Endothelial cell of umbilical vein (primary cell): ENCODE results near the gene PCDHB15. TPM values are rescaled to one million over a fixed set of nuclear protein-coding genes. Genes with fewer than 3 reads are reported as not detected.
A peak's percentile ranks its signal among the peaks of the same experiment; 100 is the strongest.
"Not testable (repeated sequence)": the region's sequence is repeated elsewhere in the genome, so short reads cannot be mapped to it uniquely, and the experiment has no call there.

Experiments used
- BruUV-seq: library from RNA; stranded (reverse); fragments of 400-500 nt; replicated peaks from 2 replicates; lab custom pipeline; 2021; lab: Mats Ljungman, UMichigan
- CTCF ChIA-PET: fragments of 300-600, 350-600 bp; sonication (Branson Sonifier 250); formaldehyde crosslinking; loops from one replicate; lab custom pipeline; 2021; ENCODE audit warnings: antibody characterized with exemption, inconsistent platforms; lab: Charles Lee
- POLR2A ChIA-PET: fragments of 300-600, 350-600 bp; sonication (Branson Sonifier 250); formaldehyde crosslinking; loops from one replicate; lab custom pipeline; 2021; ENCODE audit warnings: antibody characterized with exemption, inconsistent platforms; lab: Charles Lee
- DNase-seq: peaks from one replicate; pipeline ENCODE4 v3.0.0-alpha.2; 2011; ENCODE audit warnings: low read depth, low spot score
- FAIRE-seq: peaks from 2 replicates; lab custom pipeline; 2011; peaks lifted over from hg19 to GRCh38; lab: Jason Lieb, UNC
- H2AFZ ChIP-seq: 2 replicates; pipeline ENCODE4 v1.6.0; 2012; ENCODE audit warnings: low read depth, low read length, control low read depth, inconsistent platforms
- H3K27ac ChIP-seq: 2 replicates; pipeline ENCODE4 v1.5.1; 2011; ENCODE audit warnings: low read depth, mild to moderate bottlenecking, control low read depth, low read length, moderate library complexity; ENCODE audit not compliant: insufficient read depth
- H3K27me3 ChIP-seq, 2 experiments: 2 replicates each; pipeline versions ENCODE4 v1.6.0 to v1.6.1; 2011; ENCODE audit warnings: low read length in 2 of 2, mixed read lengths in 1 of 2; ENCODE audit not compliant: control insufficient read depth in 2 of 2, insufficient read depth in 2 of 2
- H3K36me3 ChIP-seq, 2 experiments: 2 replicates in 1 of 2; 3 replicates in 1 of 2; pipeline ENCODE4 v1.5.1; 2011; ENCODE audit warnings: low read length in 2 of 2, mild to moderate bottlenecking in 1 of 2, moderate library complexity in 1 of 2; ENCODE audit not compliant: control insufficient read depth in 2 of 2, insufficient read depth in 2 of 2; ENCODE audit errors: extremely low read depth in 1 of 2
- H3K4me1 ChIP-seq: 3 replicates; pipeline ENCODE4 v1.5.1; 2011; ENCODE audit warnings: mild to moderate bottlenecking, low read length; ENCODE audit not compliant: control insufficient read depth, insufficient read depth; ENCODE audit errors: extremely low read depth
- H3K4me2 ChIP-seq: 2 replicates; pipeline ENCODE4 v1.6.1; 2011; ENCODE audit warnings: low read length, control low read depth, mixed read lengths; ENCODE audit not compliant: insufficient read depth
- H3K4me3 ChIP-seq, 3 experiments: fragments of 200-600 bp in 1 of 3; sonication (generic), shearing (Covaris generic) in 1 of 3; replicated peaks in 1 of 3; 2 replicates each; pipeline ENCODE4 v1.5.1; 2011 to 2016; ENCODE audit warnings: control low read depth in 3 of 3, low read length in 3 of 3, mild to moderate bottlenecking in 2 of 3, inconsistent platforms in 1 of 3, low read depth in 1 of 3, moderate library complexity in 1 of 3; ENCODE audit not compliant: insufficient read depth in 1 of 3
- H3K79me2 ChIP-seq: 2 replicates; pipeline ENCODE4 v1.6.0; 2012; ENCODE audit warnings: low read length, inconsistent platforms; ENCODE audit not compliant: control insufficient read depth, insufficient read depth
- H3K9ac ChIP-seq: replicated peaks from 2 replicates; pipeline ENCODE3; 2011; ENCODE audit warnings: low read length, control low read depth; ENCODE audit not compliant: insufficient read depth; ENCODE audit errors: extremely low read depth
- H3K9me1 ChIP-seq: replicated peaks from 3 replicates; pipeline ENCODE4 v1.6.0; 2011; ENCODE audit warnings: mild to moderate bottlenecking, low read length; ENCODE audit not compliant: control insufficient read depth, insufficient read depth; ENCODE audit errors: extremely low read depth
- H3K9me3 ChIP-seq: replicated peaks from 2 replicates; pipeline ENCODE4 v1.5.1; 2012; ENCODE audit warnings: low read length, inconsistent platforms; ENCODE audit not compliant: control insufficient read depth, insufficient read depth
- H4K20me1 ChIP-seq: replicated peaks from 2 replicates; pipeline ENCODE3; 2011; ENCODE audit warnings: mild to moderate bottlenecking, low read length; ENCODE audit not compliant: control insufficient read depth, insufficient read depth; ENCODE audit errors: extremely low read depth
- FOS ChIP-seq: IDR thresholded peaks from 2 replicates; pipeline ENCODE4 v1.6.1; 2011; ENCODE audit warnings: mild to moderate bottlenecking, low read length, moderate library complexity, borderline replicate concordance; ENCODE audit not compliant: insufficient read depth
- dilution Hi-C: fragments of 300-500 bp; cut with MboI; formaldehyde crosslinking; loops from one replicate; pipeline ENCODE4 v1.15.0; 2019; ENCODE audit warnings: low sequenced_read_pairs; ENCODE audit not compliant: extremely low pct_ligation_motif_present
- intact Hi-C: fragments of 100-400 bp; cut with micrococcal nuclease; formaldehyde crosslinking; loops from one replicate; pipeline ENCODE4 v1.10.0; 2022
- polyA plus RNA-seq, 4 experiments: library from polyadenylated mRNA; depleted of rRNA in 3 of 4; stranded (reverse) in 3 of 4; unstranded in 1 of 4; fragments of >200 nt; gene quantifications; 2 replicates each; pipeline versions ENCODE4 v1.2.1 to v1.2.3, GENCODE V29; 2011 to 2012; ENCODE audit warnings: missing spikeins in 1 of 4
- total RNA-seq: library from RNA; stranded (reverse); gene quantifications from 2 replicates; pipeline ENCODE4 v1.2.3, GENCODE V29; 2021

PCDHB15 gene
- total and polyA plus RNA-seq, 2 donors (not counting 3 experiments of a cell fraction or from before 2014, with no cell fraction given) = 0.55 to 0.69 TPM

GRCh38 chr5:141201646-141202045 lies 43.5 kb upstream of the PCDHB15 start:
- H3K9ac ChIP-seq, DNase-seq, BruUV-seq, H3K4me3 ChIP-seq, H3K4me2 ChIP-seq, H3K27me3 ChIP-seq, intact Hi-C loops, FAIRE-seq, H3K27ac ChIP-seq, H3K9me3 ChIP-seq, H3K4me1 ChIP-seq, H3K9me1 ChIP-seq, H2AFZ ChIP-seq, H3K79me2 ChIP-seq, dilution Hi-C loops, H3K36me3 ChIP-seq, H4K20me1 ChIP-seq, POLR2A ChIA-PET: not testable (repeated sequence)
- CTCF ChIA-PET = interaction anchor here (1.0 kb wide), 1 partner anchor 22 kb away, joined by 3 read pairs; the partner anchor contains the start of gene PCDHB14

- H3K4me3 ChIP-seq = no peak within 1 kb of the TSS
- no peaks in the 10 kb centered on the region for H3K27me3 ChIP-seq
- no peak within 1 kb of the TSS for H2AFZ ChIP-seq
- no peaks in the 10 kb centered on the region for H3K4me1 ChIP-seq
- TF ChIP-seq FOS = no peak
- no peaks in the 10 kb centered on the region for H3K79me2 ChIP-seq
- H3K9ac ChIP-seq = no peak within 1 kb of the TSS
- H3K9me3 ChIP-seq = no peaks in the 10 kb centered on the region
- ChIA-PET CTCF (interaction anchor here (0.9 to 1.4 kb wide), 5 partner anchors 10 to 356 kb away, joined by 3 to 4 read pairs (median 4); partner anchors contain the start of gene PCDHGA11), POLR2A (no interaction called here)
- no peaks in the 10 kb centered on the region for H3K36me3 ChIP-seq
- no peak within 1 kb of the TSS for H3K27ac ChIP-seq
- no peaks in the 10 kb centered on the region for H3K9me1 ChIP-seq
- no TSS peak for BruUV-seq
- FAIRE-seq = no peak
- dilution Hi-C loops = no loop called here
- peak; percentile 24 for DNase-seq
- intact Hi-C loops = no loop called here
- H4K20me1 ChIP-seq = no peaks in the 10 kb centered on the region
- H3K4me2 ChIP-seq = no peak within 1 kb of the TSS
These were observed 36.7 kb upstream of the PCDHB15 start, which contains the start of gene PCDHB12 for GRCh38 chr5:141208478-141208877. TSS of gene PCDHB12 (plus strand) at chr5:141208719. CDS start at chr5:141208908, 189 bp downstream.

GRCh38 chr5:141210281-141210680 lies 34.9 kb upstream of the PCDHB15 start:
- H3K36me3 ChIP-seq, H3K27me3 ChIP-seq, dilution Hi-C loops, POLR2A ChIA-PET, BruUV-seq, H3K27ac ChIP-seq, H3K4me3 ChIP-seq, DNase-seq, intact Hi-C loops, H3K4me2 ChIP-seq, H4K20me1 ChIP-seq, H3K9ac ChIP-seq, H2AFZ ChIP-seq, H3K9me3 ChIP-seq, H3K9me1 ChIP-seq, CTCF ChIA-PET, H3K4me1 ChIP-seq, H3K79me2 ChIP-seq, FAIRE-seq: not testable (repeated sequence)

GRCh38 chr5:141210849-141211248 lies 34.3 kb upstream of the PCDHB15 start:
- CTCF ChIA-PET, H3K4me3 ChIP-seq, H3K27ac ChIP-seq, POLR2A ChIA-PET, H3K4me1 ChIP-seq, H3K9me1 ChIP-seq, H3K36me3 ChIP-seq, FAIRE-seq, H3K27me3 ChIP-seq, H3K9me3 ChIP-seq, H3K79me2 ChIP-seq, H3K4me2 ChIP-seq, H2AFZ ChIP-seq, DNase-seq, intact Hi-C loops, H3K9ac ChIP-seq, dilution Hi-C loops, H4K20me1 ChIP-seq, BruUV-seq: not testable (repeated sequence)
